Fibroblast of lung (primary cell): ENCODE results near the gene ATP10A. TPM values are rescaled to one million over a fixed set of nuclear protein-coding genes. Genes with fewer than 3 reads are reported as not detected.
A peak's percentile ranks its signal among the peaks of the same experiment; 100 is the strongest.

Source experiments
- DNase-seq, 2 donors: peaks; one replicate each; pipeline versions ENCODE4 v3.0.0 to v3.0.0-alpha.2; 2010; ENCODE audit warnings: low read depth in 2 of 2
- H2AFZ ChIP-seq: 2 replicates; pipeline ENCODE4 v1.5.1; 2012; ENCODE audit warnings: low read length, control low read depth, inconsistent platforms
- H3K27ac ChIP-seq: 2 replicates; pipeline ENCODE4 v1.5.1; 2011; ENCODE audit warnings: low read length, control low read depth; ENCODE audit not compliant: insufficient read depth
- H3K27me3 ChIP-seq: 2 replicates; pipeline ENCODE4 v1.5.1; 2011; ENCODE audit warnings: mild to moderate bottlenecking, low read length; ENCODE audit not compliant: control insufficient read depth, insufficient read depth
- H3K36me3 ChIP-seq: 2 replicates; pipeline ENCODE4 v1.5.1; 2011; ENCODE audit warnings: low read length; ENCODE audit not compliant: control insufficient read depth, insufficient read depth
- H3K4me1 ChIP-seq: 2 replicates; pipeline ENCODE4 v1.5.1; 2011; ENCODE audit warnings: low read length; ENCODE audit not compliant: control insufficient read depth, insufficient read depth; ENCODE audit errors: extremely low read depth
- H3K4me2 ChIP-seq: 2 replicates; pipeline ENCODE4 v1.5.1; 2011; ENCODE audit warnings: low read length, control low read depth; ENCODE audit not compliant: insufficient read depth; ENCODE audit errors: extremely low read depth
- H3K4me3 ChIP-seq, 4 experiments: fragments of 200-600 bp in 1 of 4; sonication (generic) in 1 of 4; replicated peaks in 1 of 4; 2 replicates each; pipeline ENCODE4 v1.5.1; 2011 to 2016; ENCODE audit warnings: low read length in 4 of 4, low read depth in 3 of 4, mild to moderate bottlenecking in 3 of 4, control low read depth in 2 of 4, inconsistent platforms in 1 of 4, mixed read lengths in 1 of 4; ENCODE audit not compliant: insufficient read depth in 1 of 4; ENCODE audit errors: control extremely low read depth in 1 of 4
- H3K79me2 ChIP-seq: 2 replicates; pipeline ENCODE4 v1.5.1; 2012; ENCODE audit warnings: mild to moderate bottlenecking, low read length, inconsistent platforms; ENCODE audit not compliant: control insufficient read depth, insufficient read depth
- H3K9ac ChIP-seq: 2 replicates; pipeline ENCODE4 v1.5.1; 2011; ENCODE audit warnings: mild to moderate bottlenecking, low read length, control low read depth; ENCODE audit not compliant: insufficient read depth
- H3K9me3 ChIP-seq: 2 replicates; pipeline ENCODE4 v1.5.1; 2012; ENCODE audit warnings: low read depth, low read length; ENCODE audit not compliant: control insufficient read depth, insufficient read depth
- H4K20me1 ChIP-seq: 2 replicates; pipeline ENCODE4 v1.5.1; 2011; ENCODE audit warnings: low read length; ENCODE audit not compliant: control insufficient read depth, insufficient read depth; ENCODE audit errors: extremely low read depth
- EZH2 ChIP-seq: IDR thresholded peaks from 2 replicates; pipeline ENCODE4 v1.5.1; 2012; ENCODE audit warnings: low read length, control low read depth, mild to moderate bottlenecking; ENCODE audit errors: missing control alignments
- polyA plus RNA-seq, 2 donors: library from polyadenylated mRNA; depleted of rRNA in 1 of 2; stranded (reverse) in 1 of 2; unstranded in 1 of 2; fragments of >200 nt; gene quantifications; 2 replicates each; pipeline ENCODE4 v1.2.1, GENCODE V29; 2011 to 2012; ENCODE audit warnings: missing spikeins in 1 of 2
- total RNA-seq: library from RNA; depleted of rRNA; stranded (reverse); fragments of >200 nt; gene quantifications from 2 replicates; pipeline ENCODE4 v1.2.1, GENCODE V29; 2014
- TF ChIP-seq, protein P1 (sequence below), 2 donors: IDR thresholded peaks in 1 of 2; conservative IDR thresholded peaks in 1 of 2; 1 replicate in 1 of 2; 2 replicates in 1 of 2; pipeline ENCODE4 v1.5.1; 2011 to 2012; ENCODE audit warnings: low read length in 2 of 2, control low read depth in 1 of 2, inconsistent platforms in 1 of 2, low read depth in 1 of 2, mild to moderate bottlenecking in 1 of 2

Gene ATP10A
- total and polyA plus RNA-seq, 2 donors (not counting 1 experiment from before 2014, with no cell fraction given), result 12.7 to 13.8 TPM

DNA sequence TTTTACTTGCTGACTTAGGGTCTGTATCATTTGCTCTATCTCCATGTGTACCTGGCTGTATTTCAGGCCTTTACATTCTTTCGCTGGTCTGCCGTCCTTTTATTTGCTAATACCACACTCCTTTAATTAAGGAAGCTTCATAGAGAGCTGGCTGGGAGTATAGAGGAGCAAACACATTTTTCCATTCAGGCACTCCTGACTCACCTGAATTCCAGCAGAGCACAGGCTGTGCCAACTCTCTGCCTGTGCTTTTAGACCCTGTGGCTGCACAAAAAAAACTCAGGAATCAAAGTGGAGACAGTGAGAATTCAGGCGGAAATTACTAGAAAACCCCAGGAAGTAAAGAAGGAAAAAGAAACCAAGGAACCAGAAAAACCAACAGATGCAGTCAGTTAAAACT is 29.0 kb upstream of the ATP10A start:
- Histone ChIP-seq H4K20me1 (no peaks in the 10 kb centered on the region), H3K4me1 (no peaks in the 10 kb centered on the region), H3K4me2 (no peak overlapping the region), H3K27me3 (no peaks in the 10 kb centered on the region), H3K9me3 (no peaks in the 10 kb centered on the region), H3K79me2 (no peaks in the 10 kb centered on the region), H3K27ac (no peak overlapping the region), H2AFZ (no peak overlapping the region), H3K9ac (no peak overlapping the region), H3K4me3 (no peak overlapping the region), H3K36me3 (no peaks in the 10 kb centered on the region)
- TF ChIP-seq, protein P1, sequence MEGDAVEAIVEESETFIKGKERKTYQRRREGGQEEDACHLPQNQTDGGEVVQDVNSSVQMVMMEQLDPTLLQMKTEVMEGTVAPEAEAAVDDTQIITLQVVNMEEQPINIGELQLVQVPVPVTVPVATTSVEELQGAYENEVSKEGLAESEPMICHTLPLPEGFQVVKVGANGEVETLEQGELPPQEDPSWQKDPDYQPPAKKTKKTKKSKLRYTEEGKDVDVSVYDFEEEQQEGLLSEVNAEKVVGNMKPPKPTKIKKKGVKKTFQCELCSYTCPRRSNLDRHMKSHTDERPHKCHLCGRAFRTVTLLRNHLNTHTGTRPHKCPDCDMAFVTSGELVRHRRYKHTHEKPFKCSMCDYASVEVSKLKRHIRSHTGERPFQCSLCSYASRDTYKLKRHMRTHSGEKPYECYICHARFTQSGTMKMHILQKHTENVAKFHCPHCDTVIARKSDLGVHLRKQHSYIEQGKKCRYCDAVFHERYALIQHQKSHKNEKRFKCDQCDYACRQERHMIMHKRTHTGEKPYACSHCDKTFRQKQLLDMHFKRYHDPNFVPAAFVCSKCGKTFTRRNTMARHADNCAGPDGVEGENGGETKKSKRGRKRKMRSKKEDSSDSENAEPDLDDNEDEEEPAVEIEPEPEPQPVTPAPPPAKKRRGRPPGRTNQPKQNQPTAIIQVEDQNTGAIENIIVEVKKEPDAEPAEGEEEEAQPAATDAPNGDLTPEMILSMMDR (conservative IDR thresholded peaks at IDR 0.05 in 1 of 2, IDR thresholded peaks at IDR 0.05 in 1 of 2; ENCODE audit: low read depth in 1 of 2, low read length in 2 of 2), result no peak
- TF ChIP-seq EZH2, result no peak
- peak in 1 of 2 donors; percentile 79 for DNase-seq

DNA sequence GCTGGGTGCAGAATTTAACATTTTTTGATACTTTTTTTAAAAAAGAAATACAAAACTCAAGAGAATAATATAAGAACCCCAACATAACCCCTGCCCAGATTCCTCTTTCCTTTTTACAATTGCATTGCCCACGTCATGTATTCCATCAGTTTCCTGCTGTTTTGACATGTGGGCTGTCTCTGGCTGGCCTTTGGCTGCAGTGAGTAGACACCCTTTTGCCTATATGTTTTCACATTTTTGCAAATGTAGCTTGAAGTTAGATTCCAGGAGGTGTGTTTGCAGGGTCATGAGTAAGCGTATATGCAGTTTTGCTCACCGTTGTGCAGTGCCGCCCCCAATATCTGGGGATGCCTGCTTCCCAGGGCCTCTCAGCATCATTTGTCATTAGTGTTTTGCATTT is 28.0 kb upstream of the ATP10A start:
- peak in 1 of 2 donors; percentile 35 for DNase-seq
- Histone ChIP-seq H4K20me1 (no peaks in the 10 kb centered on the region), H3K4me1 (peaks cover 2% of the 10 kb centered on the region), H3K4me2 (no peak overlapping the region), H3K36me3 (no peaks in the 10 kb centered on the region), H3K9me3 (no peaks in the 10 kb centered on the region), H3K4me3 (no peak overlapping the region), H3K27ac (no peak overlapping the region), H2AFZ (no peak overlapping the region), H3K27me3 (no peaks in the 10 kb centered on the region), H3K79me2 (no peaks in the 10 kb centered on the region), H3K9ac (no peak overlapping the region)
- TF ChIP-seq EZH2, result no peak
- TF ChIP-seq, protein P1 (conservative IDR thresholded peaks at IDR 0.05 in 1 of 2, IDR thresholded peaks at IDR 0.05 in 1 of 2; ENCODE audit: low read depth in 1 of 2, low read length in 2 of 2), result no peak

DNA sequence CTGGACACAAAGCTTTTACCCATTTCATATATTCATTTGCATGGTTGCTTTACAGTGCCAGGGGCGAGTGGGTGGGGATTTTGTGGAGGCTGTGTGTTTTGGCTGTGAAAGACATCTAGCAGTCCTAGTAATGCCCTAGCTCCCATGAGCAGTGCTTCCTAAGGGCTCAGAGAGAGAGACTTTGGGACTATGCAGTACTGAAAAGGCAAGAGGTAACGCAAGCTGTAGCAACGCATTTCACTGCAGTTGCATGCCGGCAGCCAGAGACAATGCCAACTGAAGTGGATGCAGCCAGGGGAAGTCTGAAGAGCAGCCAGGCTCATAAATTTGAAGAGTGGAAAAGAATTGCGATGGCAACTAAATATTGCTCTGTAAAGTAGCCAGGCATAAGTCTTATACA is 27.4 kb upstream of the ATP10A start:
- H3K27ac ChIP-seq, result no peak overlapping the region
- peaks cover 2% of the 10 kb centered on the region for H3K4me1 ChIP-seq
- H3K4me3 ChIP-seq, result no peak overlapping the region
- H3K36me3 ChIP-seq, result no peaks in the 10 kb centered on the region
- H3K9ac ChIP-seq, result no peak overlapping the region
- TF ChIP-seq EZH2, result no peak
- TF ChIP-seq, protein P1 (conservative IDR thresholded peaks at IDR 0.05 in 1 of 2, IDR thresholded peaks at IDR 0.05 in 1 of 2; ENCODE audit: low read depth in 1 of 2, low read length in 2 of 2), result no peak
- H3K27me3 ChIP-seq, result no peaks in the 10 kb centered on the region
- H4K20me1 ChIP-seq, result no peaks in the 10 kb centered on the region
- H3K4me2 ChIP-seq, result no peak overlapping the region
- H3K79me2 ChIP-seq, result no peaks in the 10 kb centered on the region
- H3K9me3 ChIP-seq, result no peaks in the 10 kb centered on the region
- no peak overlapping the region for H2AFZ ChIP-seq
- DNase-seq, result no peak
